GM04503 (cell line): Measurements from ENCODE around the gene FAM241A.
A peak's percentile ranks its signal among the peaks of the same experiment; 100 is the strongest.
"Not testable (repeated sequence)": the region's sequence is repeated elsewhere in the genome, so short reads cannot be mapped to it uniquely, and the experiment has no call there.

Source experiments
- DNase-seq: peaks from one replicate; pipeline ENCODE4 v3.0.0-alpha.2; 2012; ENCODE audit warnings: low read depth

Gene FAM241A

DNA sequence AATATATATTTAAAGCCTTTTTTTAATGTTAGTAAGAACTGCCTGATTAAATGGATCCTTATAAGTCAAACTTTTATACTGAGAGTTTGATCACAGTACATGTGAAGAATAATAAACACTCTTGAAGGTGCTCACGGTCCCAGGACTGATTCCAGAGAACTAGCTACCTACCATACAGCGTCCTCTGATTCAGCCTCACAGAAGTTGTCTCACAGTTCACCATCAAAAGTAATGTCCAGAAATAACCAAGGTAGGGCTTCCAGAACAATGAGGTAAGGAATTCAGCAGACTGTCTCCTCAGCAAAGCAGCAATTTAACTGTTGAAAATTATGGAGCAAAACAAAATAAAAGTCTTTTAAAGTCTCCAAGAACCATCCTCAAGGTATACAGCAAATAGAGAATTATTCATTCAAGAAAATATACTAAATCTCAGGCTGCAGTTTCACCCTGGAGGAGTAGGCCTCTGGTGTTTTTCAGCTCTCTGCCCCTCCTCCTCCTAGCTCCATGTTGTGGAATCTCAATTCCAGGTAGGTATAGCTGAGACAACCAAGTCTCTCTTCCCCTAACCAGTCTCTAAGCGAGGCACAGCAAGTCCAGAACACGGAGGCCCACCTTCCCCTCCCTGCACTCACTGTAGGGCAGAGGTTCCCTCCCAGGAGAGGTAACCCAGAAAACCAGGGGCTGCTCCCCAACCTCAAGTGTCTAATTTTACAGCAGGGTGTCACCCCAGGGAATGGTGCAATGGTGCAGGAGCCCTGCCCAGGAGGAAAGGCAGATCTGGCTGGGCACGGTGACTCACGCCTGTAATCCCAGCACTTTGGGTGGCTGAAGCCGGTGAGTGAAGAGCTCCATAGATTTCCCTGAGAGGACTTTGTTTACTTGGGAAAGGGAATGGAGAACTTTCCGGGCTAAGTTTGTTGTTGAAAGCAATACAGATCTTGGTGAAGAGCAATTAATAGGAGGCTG, 28.6 kb downstream of the FAM241A start:
- DNase-seq, result no peak

DNA sequence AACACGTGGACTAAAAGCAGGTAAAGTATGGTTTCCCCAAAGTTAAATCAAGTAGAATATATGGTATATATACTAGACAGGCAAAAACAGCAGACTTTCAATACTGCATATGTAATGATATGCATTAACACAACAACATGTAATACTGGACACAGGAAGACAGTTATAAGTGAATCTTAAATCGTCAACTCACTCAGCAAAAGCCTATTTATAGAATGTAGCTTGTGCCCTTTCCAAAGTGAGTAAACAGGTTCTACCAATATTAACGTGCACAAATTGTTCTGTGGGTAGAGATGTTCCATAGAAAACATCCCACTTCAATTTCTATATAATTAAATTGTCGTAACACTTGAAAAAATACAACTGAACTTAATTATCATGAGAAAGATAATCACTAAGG, 30.6 kb downstream of the FAM241A start:
- no peak for DNase-seq

DNA sequence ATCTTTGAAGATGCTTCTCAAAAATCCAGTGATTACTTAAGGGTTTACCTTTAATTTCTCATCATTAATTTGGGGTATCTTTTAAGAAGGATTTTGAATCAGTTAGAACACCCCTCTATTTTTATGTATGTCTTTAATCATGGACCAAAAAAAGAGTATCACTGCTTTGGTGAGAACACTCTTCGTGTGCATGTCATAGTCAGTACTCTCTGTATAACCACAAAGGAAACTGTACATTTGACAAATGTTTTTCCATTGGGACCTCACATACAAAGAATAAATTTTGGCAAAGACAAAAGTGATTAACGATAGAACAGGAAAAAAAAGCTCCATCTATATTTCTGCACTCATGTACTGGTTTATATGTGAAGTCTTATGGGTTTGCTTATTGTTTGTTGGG, 31.3 kb downstream of the FAM241A start:
- DNase-seq, result no peak

DNA sequence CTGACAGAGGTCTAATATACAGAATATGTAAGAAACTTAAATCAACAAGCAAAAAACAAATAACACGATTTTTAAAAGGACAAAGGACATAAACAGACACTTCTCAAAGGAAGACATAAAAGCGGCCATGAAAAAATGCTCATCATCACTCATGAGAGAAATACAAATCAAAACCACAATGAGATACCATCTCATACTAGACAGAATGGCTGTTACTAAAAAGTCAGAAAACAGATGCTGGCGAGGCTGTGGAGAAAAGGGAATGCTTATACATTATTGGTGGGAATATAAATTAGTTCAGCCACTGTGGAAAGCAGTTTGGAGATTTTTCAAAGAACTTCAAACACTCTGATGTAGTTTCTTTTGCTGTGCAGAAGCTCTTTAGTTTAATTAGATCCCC, 33.5 kb downstream of the FAM241A start:
- not testable (repeated sequence) for DNase-seq

DNA sequence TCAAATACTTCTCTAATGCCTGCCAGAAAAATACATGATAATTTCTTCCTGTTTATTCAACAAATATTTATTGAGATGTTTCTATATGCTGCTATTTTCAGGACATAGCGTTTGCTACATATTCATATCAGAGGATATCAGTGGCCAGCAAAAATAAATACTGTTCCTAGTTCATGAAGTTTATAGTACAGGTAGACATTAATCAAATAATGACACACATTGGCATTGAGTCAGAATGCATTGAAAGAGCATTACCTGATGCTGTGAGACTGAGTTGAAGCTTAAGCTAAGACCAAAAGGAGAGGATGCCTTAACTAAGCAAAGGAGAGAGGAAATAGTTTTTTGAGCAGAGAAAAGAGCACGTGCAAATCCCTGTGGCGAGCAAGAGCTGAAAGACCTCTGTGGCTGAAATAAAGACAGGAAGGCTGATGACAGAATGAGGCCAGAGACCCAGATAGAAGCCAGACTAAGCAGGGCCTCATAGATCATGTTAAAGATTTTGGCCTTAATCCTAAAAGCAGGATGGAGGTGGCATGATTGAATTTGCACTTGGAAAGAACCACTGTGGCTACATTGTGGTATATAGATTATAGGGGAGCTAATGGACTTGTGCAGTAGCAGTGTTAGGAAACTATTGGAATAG, 36.2 kb downstream of the FAM241A start:
- no peak for DNase-seq

DNA sequence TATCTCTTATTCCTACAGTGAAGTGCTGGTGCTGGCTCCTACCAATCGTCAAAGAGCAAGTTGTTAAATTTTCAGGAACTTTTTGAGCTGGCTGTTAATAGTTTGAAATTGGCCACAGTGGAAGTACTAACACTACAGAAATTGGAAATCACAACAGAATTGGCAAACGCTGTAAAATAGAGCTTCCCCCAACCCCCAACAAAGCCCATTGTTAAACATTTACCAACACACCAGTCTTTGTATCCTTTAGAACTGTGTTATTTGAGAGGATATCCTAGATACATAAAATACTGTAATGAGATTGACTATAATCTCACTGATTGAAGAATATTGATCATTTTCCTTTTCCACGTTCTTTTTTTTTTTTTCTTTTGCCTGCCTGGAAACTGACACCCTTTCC, 37.4 kb downstream of the FAM241A start:
- no peak for DNase-seq

DNA sequence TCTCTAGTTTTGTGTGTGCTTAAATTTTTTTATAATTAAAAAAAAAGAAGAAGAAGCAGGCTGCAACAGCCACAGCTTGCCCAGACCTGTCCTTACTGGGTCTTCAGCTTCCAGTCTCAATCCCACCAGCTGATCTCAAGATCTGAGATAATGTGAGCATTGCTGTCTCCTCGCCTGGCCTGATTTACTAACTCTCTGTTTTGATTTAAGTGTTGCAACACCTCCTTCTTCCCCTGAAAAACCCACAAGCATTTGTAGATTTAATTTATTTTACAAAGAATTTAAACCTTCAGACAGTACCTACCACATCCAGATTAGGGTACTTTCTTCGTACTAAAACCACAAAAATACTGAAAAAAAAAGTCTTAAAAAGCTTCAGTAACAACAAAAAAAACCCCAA, 38.0 kb downstream of the FAM241A start:
- DNase-seq, result no peak

DNA sequence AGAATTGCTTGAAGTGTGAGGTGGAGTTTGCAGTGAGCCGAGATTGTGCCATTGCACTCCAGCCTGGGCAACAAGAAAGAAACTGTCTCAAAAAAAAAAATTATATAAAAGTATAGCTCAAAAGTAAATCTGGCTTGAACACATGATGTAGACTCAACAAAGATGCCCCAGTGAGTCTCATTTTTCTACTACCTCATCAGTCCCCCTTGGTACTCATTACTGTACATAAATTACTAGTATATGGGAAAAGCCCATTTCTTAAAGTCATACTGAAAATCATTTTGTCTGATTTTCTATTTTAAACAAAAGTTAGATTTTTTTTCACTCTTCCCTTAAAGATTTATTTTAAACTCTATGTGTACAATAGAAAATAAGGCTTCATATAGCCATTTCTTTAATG, 39.2 kb downstream of the FAM241A start:
- DNase-seq, result no peak

DNA sequence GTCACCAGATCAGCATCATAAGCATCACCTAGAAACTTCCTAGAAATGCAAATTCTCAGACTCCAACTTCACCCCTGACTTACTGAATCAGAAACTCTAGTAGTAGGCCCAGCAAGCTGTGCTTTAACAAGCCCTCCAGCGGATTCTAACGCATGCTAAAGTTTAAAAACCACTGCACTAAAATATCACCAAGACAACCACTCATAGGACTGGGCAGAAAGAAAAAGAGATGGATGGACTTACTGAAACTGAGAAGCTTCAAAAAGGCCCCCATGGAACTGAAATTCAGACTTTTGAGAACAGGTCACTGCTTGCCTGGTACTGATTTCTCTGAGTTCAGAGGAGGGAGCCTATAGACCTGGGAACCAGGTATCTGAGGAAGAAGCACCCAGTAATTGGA, 40.1 kb downstream of the FAM241A start:
- no peak for DNase-seq

DNA sequence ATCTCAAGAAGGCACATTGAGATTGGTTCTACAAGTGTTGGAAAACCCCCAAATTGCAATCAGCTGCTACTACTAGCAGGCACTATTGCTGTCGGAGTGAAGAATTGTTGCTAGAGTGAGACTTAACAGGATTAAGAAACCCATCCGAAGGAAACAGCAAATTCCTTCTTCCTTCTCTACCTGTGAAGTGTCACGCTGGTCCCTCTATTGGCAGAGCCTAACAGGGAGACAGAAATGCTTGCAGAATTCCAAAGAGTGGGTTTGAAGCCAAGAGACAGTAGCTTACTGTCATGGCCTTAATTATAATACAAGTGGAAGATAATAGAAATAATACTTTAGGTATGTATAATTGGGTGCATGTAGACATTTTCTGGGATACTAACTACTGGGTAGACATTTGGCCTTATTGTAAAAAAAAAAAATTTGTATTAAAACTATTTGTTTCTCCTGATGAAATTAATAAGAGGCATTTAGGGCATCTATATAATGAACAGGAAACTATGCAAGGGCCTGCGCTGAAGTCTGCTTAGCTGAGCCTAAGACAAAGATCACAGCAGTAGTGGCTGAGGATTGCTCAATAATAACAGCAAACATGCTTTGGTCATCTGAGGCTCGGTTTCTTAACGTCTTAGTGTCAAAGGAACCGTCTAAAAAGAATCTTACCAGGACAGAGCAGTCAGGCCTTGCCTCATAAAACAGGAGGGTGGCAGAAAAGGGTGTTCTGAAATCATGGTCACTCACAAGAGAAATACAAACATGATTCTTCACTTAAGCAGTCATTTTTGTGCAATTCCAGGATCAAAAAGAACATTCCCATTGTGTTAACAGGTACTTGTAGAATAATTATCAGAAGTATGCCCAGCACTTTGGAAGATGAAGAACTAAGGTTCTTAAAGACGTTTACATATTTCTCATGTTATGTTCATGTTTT, 40.8 kb downstream of the FAM241A start:
- DNase-seq, result no peak

DNA sequence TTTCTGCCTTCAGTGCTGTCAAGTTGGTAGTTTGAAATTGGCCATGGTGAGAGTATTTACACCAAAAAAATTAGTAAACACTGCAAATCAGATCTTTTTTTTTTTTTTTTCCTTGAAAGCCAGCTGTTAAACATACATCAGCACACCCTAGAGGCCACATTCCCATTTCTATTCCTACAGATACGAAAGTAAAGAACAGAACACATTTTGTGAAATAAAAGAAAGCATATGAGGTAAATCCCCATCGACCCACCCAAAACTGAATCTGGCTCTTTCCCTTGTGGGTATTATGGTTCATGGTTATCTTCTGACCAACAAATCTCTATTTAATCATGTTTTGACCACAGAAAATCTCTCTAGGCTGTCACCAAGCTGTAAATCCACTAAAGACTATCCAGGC, 44.5 kb downstream of the FAM241A start:
- DNase-seq, result no peak

DNA sequence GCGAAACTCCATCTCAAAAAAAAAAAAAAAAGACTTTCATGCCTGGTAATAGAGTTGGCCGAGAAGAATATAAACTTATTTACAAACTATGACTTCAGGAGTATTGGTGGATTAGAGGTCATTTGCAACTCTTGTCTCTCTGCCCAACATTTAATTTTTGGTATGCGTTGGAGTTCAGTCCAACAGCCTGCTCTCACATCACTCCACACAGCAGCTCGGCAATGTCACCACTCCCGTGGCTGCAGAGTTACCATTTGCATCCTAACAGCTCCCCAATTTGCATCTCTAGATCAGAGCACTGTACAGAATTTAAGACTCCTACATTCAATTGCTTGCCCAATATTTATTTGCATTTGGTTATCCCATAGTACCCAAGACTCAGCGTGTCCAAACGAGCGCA, 45.4 kb downstream of the FAM241A start:
- no peak for DNase-seq

DNA sequence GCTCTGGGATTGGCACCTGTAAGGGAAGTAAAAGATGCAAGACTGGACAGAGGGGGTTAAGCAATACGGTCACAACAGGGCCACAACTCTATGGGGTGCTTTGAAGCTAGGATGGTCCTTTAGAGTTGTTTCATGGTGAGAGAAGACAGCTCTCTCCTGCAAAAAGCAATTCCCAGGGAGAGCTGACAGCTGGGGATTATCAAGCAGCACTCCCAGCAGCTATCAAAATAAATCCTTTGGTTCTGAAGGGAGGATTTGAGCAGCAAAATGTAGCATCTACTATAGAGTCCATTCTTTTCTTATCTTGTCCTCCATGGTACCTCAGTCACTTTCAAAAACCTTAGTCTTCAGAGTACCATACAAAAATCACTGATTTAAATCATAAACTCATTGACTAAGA, 51.2 kb downstream of the FAM241A start:
- DNase-seq, result no peak

DNA sequence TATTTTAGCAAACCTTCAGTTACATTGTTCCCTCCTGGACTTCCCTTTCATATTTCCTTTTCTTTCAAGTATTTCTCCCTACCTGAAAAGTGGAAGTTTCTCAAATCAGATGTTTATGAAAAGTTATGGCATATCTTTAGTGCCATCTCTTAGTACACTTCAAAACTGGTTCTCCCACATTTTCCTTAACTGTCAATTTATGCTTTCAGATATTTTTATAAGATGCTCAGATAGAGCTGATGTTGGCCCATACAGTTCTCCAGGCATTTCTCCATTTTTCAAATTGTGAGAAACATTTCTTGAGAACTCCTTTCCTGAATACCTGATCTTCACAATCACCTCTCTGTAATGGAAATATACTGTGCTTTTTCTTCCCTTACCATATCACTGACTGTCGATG, 53.8 kb downstream of the FAM241A start:
- DNase-seq, result no peak

DNA sequence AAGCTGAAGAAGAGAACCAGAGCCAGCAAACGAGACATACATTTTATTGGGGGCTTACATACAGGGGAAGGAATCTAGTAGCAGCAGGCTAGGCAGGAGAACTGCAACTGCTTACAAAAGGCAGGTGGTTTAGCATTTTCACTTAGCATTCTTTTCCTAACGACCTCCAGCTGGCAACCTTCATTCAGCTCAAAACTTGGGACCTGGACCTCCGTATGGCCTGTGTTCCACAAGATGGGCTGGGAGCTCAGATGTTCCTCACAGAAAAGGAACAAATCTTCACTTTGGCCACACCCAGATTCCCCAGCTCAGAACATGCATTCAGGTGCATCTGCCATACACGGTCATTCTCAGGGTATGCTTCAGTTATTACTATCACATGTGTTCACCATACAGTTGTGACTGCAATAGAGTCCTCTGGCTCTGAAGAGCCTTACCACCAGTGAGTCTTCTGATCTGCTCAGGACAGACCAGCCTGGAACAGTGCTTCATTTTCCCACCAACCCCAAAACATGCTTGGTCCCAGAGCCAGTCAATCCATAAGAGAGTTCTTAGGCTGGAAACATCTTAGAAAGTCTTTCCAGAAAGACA, 56.8 kb downstream of the FAM241A start:
- DNase-seq, result no peak

DNA sequence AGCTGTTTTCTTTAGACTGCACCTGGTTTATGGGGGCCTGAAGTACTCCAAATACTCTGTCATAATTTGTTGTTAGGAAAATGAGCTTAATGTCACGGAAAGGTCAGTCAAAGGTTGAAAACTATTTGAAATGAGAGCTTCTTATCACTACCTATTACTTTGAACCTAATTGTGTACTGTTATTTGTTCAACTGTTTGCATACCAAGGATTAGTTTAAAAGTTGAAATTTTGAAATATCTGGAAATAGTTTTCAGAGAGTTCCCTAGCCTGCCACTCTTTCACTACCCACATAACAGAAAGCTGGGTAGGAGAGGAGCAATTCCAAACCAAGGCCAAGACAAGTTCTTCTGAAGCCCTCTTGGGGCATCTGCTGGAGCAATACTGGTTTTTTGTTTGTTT, 58.3 kb downstream of the FAM241A start:
- DNase-seq, result no peak

DNA sequence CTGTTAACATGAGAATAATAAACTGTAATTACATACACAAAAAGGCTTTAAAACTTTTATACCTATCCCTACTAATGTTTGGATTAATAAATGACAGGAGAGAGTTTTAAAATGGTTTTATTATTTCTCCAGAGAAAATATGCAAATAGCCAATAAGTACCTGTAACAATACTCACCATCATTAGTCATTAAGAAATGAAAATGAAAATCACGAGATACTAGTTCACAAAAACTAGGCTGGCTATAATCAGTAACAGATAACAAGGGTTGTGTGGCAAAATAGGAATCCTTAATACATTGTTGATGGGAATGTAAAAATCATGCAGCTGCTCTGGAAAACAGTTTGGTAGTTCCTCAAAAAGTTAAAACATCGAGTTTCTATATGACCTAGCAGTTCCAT, 61.2 kb downstream of the FAM241A start:
- no peak for DNase-seq

DNA sequence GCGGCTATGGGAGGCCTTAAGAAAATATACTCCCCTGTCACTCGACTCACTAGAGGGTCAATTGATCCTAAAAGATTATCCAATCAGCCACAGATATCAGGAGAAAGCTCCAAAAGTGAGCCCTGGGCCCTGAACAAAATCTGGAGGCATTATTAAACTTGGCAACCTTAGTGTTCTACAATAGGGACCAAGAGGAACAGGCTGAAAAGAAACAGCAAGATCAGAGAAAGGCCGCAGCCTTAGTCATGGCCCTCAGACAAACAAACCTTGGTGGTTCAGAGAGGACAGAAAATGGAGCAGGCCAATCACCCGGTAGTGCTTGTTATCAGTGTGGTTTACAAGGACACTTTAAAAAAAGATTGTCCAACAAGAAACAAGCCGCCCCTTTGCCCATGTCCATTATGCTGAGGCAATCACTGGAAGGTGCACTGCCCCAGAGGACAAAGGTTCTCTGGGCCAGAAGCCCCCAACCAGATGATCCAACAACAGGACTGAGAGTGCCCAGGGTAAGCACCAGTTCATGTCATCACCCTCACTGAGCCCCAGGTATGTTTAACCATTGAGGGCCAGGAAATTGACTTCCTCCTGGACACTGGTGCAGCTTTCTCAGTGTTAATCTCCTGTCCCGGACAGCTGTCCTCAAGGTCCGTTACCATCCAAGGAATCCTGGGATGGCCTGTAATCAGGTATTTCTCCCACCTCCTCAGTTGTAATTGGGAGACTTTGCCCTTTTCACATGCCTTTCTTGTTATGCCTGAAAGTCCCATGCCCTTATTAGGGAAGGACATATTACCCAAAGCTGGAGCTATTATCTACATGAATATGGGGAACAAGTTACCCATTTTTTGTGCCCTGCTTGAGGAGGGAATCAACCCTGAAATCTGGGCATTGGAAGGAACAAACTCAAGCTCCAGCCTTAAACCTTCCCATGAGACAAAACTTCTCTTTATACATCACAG, 63.2 kb downstream of the FAM241A start:
- not testable (repeated sequence) for DNase-seq

DNA sequence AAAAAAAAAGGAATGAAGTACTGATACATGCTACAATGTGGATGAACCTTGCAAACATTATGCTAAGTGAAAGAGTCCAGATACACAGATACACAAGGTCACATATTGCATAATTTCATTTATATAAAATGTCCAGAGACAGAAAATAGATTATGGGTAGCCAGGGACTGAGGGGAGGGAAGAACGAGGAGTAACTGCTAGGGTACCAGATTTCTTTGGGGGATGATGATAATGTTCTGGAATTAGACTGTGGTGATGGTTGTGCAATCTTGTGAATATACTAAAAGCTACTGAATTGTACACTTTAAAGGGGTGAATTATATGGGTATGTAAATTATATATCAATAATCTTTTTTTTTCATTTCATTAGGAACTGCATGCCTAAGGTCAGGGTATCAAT, 65.5 kb downstream of the FAM241A start:
- DNase-seq, result no peak

DNA sequence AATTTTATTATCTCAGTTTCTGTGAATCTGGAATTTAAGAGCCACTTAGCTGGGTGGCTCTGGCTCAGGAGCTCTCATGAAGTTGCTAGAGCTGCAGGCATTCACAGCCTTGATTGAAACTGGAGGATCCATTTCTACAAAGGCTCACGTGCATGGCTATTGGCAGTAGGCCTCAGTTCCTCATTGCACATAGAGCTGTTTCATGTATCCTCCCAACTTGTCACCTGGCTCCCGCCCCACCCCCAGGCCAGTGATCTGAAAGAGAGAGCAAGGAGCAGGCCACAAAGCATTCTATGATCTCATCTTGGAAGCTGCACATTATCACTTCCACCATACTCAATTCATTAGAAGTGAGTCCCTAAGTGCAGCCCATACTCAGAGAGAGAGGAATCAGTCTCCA, 67.8 kb downstream of the FAM241A start:
- DNase-seq, result no peak

DNA sequence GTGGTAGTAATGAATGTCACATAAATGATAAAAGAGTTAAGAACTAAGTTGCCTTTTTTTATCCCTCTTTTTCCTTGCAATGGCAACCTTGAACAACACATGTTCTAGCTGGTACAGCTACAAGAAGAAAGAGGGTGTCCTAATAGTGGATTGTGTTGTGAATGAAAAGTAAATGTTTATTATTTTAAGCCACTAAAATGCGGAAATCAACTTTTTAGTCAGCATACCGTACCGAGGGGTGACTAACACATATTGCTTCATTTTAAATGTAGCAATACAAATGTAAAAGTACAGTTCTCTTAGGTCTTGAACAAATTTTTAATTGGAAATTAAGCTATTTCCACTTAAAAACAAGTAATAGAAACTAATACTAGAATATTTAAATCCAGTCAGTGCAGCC, 68.6 kb downstream of the FAM241A start:
- peak; percentile 61 for DNase-seq
